HG03469 (cell line): Measurements from ENCODE around the gene HOXB6.

Experiments
- ATAC-seq: cut with Tn5 transposase; IDR thresholded peaks from one replicate; pipeline ENCODE4 v1.9.1; 2021; ENCODE audit warnings: mild to moderate bottlenecking, moderate library complexity, moderate number of reproducible peaks; ENCODE audit not compliant: unreplicated experiment

The HOXB6 gene

DNA sequence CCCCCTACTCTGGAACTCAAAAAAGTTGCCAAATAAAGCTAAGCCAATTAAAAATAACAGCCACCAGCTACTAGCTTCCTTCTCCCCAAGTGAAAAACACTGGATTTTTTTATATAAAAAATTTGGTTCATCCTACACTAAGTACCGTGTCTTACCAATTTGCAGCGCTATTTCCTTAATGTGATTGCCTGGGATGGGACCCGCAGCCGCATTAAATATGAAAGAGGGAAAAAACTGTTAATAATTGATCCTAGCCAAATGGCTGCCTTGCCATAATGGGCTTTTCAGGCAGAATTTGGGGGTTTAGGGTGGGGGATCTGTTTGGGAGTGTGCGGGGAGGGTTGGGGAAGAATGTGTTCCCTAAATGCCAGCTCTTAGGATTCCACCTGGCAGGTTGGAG, 19.3 kb upstream of the HOXB6 start:
- no peak for ATAC-seq

DNA sequence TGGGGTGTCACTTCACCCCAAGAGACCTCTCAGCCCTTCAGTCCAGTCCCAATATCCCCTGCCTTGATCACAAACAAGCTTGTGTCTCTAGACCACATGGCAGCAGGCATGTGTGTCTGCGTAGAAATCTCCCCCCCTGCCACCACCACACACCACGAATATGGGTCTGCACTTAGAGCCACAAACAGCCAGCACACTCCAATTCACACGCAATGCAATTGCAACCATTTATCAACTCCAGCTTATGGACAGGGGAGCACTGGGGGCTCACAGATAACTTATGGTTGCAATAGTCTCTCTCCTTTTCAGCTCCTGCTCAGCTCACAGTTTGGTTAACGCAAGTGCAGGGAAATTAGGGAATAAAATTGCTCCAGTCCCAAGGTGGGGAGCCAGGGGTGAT, 18.8 kb upstream of the HOXB6 start:
- ATAC-seq: no peak

DNA sequence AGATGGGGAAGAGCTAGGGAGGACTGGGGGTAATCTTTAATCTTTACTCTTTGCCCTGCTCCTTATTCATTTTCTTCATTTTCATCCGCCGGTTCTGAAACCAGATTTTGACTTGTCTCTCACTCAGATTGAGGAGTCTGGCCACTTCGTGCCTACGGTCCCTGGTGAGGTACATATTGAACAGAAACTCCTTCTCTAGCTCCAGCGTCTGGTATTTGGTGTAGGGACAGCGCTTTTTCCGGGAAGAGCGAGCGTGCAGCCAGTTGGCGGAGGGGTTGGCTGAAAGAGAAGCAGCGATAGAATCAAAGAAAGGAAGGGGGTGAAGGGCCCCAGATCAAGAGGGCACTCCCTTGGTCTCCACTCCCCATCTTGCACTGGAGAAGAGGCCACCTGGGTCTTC, 18.1 kb upstream of the HOXB6 start:
- ATAC-seq: no peak

DNA sequence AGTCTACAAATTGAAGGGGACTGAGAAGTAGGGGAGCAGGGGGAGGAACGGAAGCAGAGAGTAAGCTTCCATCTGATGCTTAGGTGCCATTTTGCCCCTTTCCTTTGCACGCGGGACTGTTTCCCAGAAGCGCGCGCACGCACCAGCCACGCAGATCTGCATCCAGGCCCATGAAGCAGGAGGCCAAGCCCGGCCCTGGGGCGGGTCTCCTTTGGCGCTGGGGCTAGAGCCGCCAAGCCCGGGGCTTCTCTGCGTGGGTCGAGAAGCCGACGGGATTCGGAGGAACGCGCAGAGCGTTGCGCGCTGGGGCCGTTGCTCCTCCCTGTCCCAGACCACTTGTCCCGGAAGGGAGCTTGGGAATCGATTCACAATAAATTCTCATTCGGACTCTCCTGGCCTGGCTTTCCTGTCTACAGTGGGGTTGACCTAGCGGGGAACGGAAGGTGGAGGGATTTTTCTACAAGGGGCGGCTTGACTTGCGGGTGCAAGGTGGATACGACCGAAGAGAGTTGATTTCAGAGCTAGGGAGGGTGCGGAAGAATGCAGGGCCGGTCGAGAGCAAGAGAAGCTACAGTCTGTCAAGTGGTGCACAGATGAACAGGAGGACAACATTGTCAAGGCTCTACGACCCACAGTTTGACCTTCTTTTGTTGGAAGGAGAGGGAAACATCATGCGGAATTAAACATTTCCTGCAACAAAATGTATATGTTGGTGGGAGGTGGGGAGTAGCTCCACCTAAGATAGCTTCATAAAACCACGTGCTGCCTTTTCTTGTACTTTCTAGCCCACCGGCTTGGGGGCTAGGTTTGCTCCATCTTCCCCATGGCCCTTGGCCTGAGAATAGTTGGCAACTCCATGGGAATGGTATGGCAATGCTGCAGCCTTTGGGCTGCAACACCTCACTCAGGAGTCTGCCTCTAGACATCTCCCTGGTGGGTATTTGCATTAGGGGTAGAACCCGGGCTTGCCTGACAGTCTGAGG, 16.9 kb upstream of the HOXB6 start:
- ATAC-seq: no peak

DNA sequence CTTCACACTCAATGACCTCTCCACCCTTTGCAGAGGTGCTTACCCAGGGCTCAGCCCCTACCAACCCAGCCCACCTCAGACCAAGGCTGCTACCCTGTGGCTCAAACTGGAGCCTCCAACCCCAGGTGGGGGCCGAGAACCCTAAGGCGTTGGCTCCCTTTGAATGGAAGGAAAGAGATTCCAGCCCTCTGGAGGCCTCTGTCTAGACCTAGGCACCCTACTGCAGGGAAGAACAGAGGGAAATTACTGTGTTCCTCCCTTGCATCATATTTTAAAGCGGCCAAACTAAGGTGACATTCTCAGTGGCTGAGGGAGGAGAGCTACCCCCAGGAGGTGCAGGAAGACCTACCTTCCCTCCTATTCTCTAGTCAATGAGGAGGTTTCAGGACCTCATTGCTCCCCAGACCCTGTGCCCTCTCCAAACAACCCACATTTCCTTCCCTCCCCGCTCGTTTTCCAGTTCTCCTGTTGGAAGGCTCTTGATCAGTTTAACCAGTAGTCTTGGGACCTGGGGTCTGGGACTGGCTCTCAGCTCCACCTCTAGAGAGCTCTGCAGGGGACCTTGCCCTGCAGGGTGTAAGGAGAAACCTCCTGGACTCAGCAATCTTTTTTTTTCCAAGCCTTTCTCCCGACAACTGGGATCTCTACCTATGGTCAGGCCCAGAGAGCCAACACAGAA, 15.8 kb upstream of the HOXB6 start:
- no peak for ATAC-seq

DNA sequence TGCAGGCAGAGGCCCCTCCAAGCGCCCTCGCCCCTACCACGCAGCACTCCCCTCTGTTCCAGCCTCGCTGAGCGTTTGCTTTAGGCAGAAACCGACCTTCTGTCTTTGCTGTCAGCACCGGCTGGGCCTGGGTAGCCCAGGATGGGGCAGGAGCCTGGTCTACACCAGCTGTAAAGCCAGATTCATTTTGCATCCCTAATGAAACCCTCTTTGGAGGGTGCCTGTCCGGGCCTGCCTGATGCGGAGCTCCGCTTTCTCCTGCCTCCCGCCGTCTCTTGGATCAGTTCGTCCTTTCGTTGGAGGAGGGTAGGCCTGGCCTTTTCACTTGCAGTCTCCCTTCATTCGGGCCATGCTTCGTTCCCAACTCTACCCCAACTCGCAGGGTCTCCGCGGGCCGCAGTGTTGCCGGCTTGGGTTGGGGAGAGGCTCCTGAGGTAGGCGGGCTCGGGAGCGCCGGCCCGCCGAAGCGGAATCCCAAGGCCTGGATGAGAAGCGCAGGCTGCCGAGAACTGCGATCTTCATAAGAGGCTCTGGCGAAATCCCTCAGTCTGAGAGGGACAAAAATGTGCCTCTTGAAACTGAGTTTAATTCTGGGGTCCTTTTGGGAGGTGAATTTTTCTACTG, 15.2 kb upstream of the HOXB6 start:
- ATAC-seq: no peak

DNA sequence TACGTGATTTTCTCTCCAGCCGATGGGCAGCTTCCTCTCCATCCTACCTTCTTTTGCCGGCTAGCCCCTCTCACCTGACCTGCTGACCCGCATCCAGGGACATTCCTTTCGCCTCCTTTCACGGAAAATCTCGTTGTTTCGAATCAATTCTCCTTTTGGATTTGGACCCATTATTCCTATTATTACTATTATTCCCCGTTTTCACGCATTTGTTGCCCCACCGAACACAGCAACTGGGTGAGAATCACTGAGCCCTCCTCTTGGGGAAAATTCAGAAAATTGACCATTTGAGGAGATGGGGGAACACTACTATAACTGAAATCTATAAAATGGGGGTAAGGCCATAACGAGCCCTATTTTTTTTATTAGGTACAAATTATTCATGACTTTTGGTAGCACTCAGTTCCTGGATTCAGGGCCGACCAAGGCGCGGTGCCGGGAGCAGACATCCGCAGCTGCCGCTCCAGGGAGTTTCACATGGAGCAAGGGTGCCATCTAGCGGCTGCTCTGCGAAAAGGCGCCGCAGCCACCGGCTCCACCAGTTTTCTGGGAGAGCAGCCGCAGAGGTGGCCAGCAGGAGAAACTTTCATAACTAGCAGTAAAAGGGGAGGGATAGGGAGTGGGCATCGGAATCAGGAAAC, 13.6 kb upstream of the HOXB6 start:
- ATAC-seq: no peak

DNA sequence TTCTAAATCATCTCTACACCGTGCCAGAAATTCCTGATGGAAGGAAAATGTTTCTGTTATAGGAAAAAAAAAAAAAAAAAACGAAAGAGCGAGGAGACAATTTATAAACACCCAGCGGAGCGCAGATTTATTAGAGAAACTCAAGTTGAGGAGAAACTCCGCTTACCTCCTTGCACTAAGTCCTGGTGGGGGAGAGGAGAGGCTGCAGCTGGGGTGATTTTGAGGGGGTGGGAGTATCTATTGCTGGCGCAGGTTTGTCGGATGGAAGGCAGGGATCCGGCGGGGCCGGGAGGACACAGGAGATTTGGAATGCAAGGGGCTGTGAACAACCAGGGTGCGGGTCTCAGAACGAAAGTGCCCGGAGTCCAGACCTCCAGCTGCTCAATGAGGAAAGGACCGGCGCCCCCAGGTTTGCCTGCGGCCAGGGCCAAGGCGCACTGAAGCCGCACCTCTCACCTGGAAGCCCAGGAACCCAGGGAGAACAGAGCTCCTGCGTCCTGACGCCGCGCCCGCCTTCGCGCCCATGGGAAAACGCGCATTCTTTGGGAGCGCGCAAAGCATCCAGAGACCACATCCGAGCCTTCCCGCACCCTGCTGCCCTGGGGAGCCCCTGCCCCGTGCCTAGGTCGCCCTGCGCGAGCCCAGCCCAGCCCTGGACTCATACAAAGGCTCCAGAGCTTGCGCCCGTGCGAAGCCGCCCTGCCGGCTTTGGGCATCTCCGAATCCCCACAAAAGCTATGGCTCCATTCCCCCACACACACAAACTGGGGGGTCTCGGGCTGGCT, 12.9 kb upstream of the HOXB6 start:
- ATAC-seq: no peak

DNA sequence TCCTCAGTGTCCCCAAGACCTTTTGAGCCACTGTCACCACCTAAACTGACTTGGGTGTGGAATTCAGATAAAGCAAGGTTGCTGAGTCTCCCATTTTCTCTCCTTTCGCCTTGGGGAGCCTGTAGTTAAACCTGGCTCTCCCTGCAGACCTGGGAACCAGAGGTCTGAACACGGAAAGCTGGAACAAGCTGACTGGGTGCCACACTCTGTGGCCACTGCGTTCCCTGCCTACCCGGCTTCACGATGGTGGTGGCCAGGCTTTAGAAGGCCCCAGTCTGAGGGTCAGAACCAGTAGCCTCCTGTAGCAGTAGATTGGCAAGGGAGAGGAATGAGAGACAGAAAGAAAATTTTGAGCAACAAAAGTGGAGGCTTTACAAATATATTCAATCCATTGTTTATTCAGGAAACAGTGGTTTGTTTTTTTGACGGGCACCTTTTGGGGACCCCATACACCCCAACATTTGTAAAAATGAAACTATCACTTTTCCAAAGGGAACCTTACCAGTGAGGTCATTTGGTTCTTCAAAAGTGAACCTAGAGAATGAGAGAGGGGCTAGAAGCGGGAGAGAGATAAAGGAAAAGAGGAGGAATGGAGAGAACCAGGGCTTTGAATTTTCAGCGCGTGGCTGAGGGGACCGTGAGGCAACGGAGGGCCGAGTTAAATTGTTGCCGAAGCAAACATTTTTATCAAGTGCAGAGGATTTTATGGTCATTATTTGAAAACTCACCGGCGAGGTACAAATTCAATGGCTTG, 12.1 kb upstream of the HOXB6 start:
- ATAC-seq: no peak

DNA sequence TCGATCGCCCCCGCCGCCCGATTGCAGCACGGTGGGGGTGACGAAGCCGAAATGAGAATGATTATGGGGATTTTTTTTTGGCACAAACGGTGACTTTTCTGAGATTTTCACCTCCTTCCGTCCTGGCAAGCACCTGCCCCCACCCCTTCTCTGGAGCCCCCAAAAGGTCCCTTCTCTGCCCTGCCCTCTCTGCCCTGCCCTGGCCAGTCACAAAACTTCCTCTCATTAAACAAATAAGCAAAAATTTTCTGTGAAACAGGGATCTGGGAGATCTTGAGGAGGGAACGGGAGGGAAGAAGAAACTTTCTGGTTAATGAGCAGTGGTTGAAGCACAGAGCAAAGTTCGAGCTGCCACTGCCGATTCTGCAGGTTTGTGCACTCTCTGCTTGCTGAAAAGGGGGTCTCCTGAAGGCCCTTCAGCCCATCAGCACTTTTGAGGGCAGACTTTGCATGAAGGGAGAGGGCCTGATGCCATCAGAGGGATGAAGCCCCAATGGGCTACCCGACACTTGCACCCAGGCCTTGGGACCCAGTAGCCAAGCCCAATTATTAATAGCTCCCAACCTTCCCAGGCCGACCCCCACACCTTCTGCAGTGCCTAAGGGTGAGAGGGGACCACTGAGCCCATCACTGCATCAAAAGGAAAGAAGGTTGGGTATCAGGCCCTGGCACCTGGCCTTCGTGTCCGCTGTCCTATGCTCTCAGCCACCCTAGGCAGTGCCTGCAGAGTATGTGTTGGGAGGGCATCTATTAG, 11.4 kb upstream of the HOXB6 start:
- ATAC-seq: no peak

DNA sequence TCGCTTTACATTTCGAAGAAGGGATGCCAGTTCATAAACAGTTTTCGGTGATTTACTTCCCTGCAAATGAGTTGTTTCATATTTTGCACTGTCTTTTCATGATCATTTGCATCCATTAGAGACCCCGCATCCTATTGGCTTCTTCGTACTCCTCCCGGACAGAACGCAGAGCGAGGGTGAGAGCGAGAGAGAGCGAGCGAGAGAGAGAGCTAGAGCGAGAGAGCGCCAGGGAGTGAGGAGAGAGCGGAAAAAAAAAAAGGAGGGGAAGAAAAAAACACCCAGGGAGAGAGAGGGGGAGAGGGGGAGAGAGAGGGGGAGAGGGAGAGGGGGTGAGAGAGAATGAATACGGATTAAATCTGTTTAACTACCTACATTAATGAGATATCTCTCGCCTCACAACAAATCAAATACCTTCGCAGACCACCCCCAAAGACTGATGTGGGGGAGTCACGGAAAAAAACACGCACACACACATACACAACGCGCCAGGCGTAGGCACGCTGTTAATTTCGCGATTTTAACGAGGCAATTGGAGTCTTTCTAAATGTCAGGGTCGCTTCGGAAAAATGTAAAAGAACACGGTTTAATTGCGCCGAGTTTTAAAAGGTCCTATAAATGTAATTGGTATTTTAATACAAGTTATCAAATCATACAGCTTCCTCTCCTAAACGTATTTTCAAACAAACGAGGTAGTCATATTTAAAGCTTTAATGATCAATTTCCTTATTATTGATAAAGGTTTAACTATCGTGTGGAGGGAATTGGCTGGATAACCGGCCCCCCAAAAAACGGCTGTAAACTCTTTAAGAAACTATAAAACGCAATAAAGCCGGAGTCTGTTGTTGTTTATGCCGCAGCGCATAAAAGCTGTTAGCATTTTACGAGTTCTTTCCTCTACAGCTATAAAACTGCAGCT, 10.5 kb upstream of the HOXB6 start, which contains the start of gene HOXB8:
Gene HOXB8, minus strand, starts transcription at position 246 of the 916 bp plus-strand sequence. CDS start 588 bp downstream, outside the sequence.
- ATAC-seq: no peak

DNA sequence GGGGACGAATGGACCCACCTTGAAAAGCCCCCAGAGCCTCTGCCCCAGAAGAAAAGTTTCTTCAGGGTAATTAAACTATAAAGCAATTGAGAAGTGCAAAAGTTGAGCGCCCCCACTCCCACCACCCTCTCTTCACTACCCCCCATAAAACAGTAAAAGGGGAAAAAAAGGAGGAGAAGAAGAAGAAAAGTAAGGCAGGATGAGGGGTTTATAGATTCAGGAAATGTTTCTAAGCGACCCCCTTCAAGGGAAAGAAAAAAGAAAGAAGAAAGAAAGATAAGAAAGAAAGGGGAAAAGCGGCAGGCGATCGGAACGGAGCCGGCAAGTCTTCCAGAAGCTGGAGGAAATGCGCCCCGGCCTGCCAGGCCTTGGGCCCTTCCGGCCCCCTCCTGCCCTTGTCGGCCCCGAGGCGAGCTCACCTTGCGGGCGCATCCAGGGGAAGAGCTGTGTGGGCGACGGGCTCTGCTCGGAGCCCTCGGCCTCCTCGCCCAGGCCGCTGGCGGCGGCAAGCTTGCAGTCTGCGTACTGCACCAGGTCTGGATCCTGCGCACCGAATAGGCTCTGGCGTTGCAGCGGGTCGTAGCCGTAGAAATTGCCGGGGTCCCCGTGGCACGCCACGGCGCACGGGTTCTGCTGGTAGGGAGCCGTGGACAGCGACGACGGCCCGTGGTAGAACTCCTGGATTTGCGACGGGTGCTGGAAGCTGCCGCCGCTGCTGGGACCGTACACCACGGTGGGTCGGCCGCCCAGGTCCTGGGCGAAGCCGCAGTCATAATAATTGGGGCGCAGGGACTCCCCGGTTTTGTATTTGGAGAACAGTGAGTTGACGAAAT, 9.3 kb upstream of the HOXB6 start:
- no peak for ATAC-seq

DNA sequence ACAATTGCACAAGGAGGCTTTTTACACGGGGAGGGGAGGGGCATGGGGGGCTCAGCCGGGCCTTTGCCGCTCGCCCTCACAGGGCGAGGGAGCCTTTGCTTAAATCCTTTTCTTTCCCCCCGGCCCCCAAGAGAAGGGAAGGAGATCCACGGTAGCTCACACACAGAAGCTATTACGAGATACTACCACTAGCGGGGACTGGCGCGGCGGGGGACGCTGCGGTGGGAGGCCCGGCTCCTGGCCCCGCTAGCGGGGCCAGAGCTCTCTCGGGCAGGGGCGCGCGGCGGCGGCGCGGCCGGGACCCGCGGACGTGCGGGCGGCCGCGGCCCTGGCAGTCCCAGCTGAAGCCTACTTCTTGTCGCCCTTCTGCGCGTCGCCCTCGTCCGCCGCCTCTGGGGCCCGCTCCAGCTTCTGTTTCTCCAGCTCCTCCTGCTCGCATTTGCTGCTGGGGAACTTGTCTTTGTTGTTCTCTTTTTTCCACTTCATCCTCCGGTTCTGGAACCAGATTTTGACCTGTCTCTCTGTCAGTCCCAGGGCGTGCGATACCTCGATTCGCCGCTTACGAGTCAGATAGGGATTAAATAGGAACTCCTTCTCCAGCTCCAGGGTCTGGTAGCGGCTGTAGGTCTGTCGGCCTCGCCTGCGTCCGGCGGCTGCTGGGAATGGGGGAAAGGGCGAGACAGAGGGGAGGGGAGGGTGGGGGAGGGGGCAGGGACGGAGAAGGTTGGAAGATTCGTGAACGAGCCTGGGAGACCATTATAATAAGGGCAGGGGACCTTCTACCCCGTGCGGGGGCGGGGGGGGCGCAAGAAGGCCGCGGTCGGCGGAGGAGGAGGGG, 8.3 kb upstream of the HOXB6 start:
- ATAC-seq: no peak

DNA sequence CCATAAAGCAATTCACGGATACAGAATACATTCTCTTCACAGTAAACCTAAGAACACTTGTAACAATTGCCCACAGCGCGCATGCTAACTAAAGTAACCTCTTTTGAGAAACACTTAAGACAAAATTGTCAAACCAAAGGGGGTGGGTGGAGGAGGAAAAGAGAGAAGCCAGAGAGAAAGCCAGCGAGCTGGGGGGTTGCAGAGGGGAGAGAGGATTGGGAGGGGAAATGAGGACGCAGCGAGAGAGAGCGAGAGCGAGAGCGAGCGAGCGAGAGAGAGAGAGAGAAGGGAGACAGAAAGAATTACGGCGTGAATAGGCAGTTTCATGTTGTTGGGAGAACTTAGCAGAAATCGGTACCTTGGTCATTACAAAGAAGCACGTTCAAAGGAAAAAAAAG, 7.7 kb upstream of the HOXB6 start:
- ATAC-seq: no peak

DNA sequence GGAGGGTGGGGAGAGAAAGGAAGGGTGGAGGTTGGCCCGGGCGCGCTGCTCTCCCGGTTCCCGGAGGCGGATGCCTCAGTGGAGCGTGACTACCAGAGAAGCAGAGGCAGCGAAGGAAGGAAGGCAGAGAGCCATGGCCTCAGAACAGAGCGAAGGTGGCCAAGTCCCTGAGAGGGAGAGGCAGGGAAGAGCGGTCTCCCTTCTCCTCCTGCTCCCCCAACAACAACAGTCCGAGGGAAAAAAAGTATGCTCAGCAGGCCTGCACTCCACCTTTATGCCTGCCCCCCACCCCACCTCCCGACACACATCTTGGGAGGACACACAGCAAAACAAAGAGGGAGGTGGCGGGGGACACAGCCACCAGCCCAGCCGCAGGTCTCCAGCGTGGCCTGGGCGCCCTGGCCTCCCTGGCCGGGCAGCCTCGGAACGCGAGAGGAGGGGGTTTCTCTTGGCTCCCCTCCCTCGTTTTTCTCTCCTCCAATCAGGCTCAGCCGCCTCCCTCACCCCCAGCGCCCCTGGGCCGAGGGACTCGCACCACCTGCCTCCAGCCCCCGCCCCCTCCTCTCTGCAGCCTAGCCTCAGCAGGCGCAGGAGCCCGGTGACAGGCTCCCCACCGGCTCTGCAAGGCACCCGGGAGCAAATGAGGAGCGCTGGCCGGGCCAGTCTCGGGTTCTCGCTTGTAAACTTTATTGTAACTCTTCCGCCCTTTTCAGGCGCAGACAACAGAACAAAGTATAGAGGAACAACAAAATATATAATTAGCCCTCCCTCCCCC, 7.1 kb upstream of the HOXB6 start:
- no peak for ATAC-seq
